ENCODE data around the gene CNOT3.

CNOT3 gene

DNA sequence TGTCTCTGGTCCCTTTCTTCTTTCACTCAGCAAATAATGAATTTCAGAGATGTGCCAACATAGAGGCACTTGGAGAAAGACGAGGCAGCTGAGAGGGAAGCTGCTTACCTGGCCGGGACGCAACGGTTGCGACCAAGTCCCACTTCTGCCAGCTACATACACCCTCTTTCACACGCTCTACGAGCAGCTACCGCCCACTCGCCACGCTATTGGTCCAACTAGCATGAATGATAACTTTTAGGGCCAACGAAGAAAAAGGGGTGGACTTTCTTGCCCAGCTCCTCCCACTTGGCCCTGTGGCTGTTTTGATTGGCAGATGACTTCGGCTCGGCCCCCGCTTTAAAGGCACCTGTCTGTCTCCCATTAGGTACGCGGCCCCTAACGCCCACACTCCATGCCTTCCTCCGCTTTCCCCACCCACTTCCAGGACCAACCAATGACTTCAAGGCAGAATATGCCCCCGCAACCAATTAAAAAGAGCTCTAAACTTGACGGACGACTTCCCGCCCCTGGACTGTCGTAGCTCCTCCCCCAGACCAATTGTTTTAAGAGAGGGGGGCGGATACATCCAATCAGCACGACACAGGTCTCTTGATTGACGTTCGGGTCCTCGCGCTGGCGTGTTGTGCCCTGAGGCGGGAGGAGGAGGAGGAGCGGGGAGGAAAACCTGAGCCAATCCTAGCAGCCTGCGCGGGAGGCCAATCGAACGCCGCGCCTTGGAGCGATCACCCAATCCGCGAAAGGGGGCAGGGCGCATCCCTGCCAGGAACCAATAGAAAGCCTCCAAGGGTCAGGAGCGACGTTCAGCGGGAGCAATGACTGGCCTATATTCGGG lies 481 bp upstream of the CNOT3 start:
- peak overlapping the region; percentile 96 for H3K27ac ChIP-seq (ENCODE audit: low read depth, low read length, severe bottlenecking)
- no peaks in the 10 kb centered on the region for H3K9me3 ChIP-seq (ENCODE audit: control insufficient read depth, low read length)
- 0% methylated on average over 33 to 36 of the region's 46 CpGs for WGBS, 2 experiments (ENCODE audit: insufficient coverage in 2 of 2)
- H3K4me1 ChIP-seq (ENCODE audit: control insufficient read depth, insufficient read depth, low read length, poor library complexity, severe bottlenecking), result peaks cover 24% of the 10 kb centered on the region
- peaks cover 35% of the 10 kb centered on the region for H3K36me3 ChIP-seq (ENCODE audit: control insufficient read depth, insufficient read depth, low read length)
- peak overlapping the region; percentile 87 for H3K4me3 ChIP-seq (ENCODE audit: extremely low read depth, insufficient read depth, low read length, poor library complexity, severe bottlenecking)

DNA sequence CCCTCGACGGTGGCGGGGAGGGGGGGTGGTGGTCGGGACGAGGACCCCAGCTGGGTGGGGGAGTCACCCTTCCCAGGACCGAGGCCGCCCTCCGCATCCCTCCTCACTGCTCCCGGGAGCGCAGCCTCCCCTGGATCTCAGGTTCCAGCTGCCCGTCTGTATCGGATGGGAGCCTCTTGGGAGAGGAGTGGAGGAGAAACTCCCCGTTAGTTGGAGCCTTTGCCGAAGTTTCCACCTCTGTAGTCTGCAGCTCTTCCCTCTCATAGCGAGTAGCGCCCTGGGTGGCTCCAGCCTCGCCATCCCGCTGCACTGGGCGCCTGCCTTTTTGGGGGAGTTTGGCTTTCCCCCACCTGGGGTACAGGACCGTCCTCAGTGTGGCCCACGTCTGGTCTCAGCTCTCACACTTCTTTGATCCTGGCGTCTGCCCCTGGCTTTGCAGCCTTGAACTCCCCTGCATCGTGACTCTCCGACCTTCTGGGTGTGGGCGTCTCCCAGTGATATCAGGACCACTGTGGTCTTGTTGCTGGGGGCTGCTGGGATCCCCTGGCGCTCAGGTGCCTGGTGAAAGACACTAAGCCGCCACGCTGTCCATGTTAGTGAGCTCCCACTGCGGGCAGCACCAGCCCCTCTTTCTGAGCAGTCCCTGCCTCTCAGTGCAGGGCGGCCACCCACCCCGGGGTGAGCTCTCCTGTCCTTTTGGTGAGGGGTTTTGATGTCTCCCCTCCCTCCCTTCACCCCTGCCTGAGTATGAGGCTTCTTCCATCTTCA lies 1.1 kb downstream of the CNOT3 start:
- H3K36me3 ChIP-seq (ENCODE audit: control insufficient read depth, insufficient read depth, low read length), result peaks cover 46% of the 10 kb centered on the region
- WGBS, 2 experiments (ENCODE audit: insufficient coverage in 2 of 2), result 35 to 61% methylated on average over 15 of the region's 31 CpGs

DNA sequence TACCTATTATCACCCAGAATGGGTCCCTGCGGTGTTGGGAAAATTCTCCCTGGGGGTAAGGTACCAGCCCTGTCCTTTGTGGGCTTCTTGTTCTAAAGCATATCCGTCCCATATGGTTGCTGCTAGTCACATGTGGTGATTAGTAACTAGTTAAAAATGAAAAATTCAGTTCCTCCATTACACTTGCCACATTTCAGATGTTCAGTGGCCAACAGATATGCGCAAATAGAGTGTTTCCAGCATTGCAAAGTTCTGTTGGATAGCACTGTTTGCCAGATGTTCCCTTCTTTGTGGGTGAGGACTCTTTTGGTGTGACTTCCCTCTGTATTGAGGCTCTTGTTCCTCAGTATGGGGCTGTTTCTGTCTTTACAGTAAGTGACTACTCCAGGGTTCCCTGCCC lies 3.8 kb downstream of the CNOT3 start:
- peaks cover 21% of the 10 kb centered on the region for H3K4me1 ChIP-seq (ENCODE audit: control insufficient read depth, insufficient read depth, low read length, poor library complexity, severe bottlenecking)
- 100% methylated on average over 1 of the region's 3 CpGs; no CpG with 5 or more reads in 1 of the 2 experiments for WGBS, 2 experiments (ENCODE audit: insufficient coverage in 2 of 2)
- H3K9me3 ChIP-seq (ENCODE audit: control insufficient read depth, low read length), result no peaks in the 10 kb centered on the region
- H3K4me3 ChIP-seq (ENCODE audit: extremely low read depth, insufficient read depth, low read length, poor library complexity, severe bottlenecking), result no peak overlapping the region
- peaks cover 73% of the 10 kb centered on the region for H3K36me3 ChIP-seq (ENCODE audit: control insufficient read depth, insufficient read depth, low read length)
- no peak overlapping the region for H3K27ac ChIP-seq (ENCODE audit: low read depth, low read length, severe bottlenecking)

More for the DNA sequence above, 1.1 kb downstream of the CNOT3 start:
- Histone ChIP-seq H3K4me1 (ENCODE audit: control insufficient read depth, insufficient read depth, low read length, poor library complexity, severe bottlenecking) (peaks cover 25% of the 10 kb centered on the region), H3K4me3 (ENCODE audit: extremely low read depth, insufficient read depth, low read length, poor library complexity, severe bottlenecking) (peak overlapping the region; percentile 87), H3K27ac (ENCODE audit: low read depth, low read length, severe bottlenecking) (no peak overlapping the region), H3K9me3 (ENCODE audit: control insufficient read depth, low read length) (no peaks in the 10 kb centered on the region)

DNA sequence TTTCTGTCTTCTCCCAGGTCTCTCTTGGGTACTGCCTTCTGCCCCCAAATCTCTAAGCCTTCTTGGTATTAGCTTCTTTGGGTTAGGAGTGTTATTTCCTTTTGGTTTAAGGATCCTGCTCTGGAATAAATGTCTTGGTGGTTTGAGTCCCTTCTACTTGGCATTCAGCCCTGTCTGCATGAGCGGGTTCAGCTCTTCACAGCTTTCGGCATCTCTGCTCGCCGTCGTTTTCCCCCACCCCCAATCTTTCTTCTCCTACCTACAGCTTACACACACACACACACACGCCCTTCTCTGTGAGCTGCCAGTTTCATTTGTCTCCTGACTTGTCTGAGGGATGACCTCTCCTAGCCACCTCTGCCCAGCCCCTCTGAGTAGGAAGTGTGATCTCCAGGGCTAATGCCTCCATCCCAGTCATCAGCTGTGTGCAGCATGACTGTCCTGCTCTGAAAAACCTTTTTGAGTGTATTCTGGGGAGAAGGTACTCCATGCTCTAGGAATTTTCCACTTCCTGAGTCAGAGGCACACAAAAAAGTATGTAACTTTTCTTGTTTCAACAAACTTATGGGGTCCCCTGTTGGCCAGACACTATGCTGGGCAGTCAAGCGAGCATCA lies 4.7 kb downstream of the CNOT3 start:
- 96% methylated on average over 4 of the region's 7 CpGs; no CpG with 5 or more reads in 1 of the 2 experiments for WGBS, 2 experiments (ENCODE audit: insufficient coverage in 2 of 2)
- no peak overlapping the region for H3K27ac ChIP-seq (ENCODE audit: low read depth, low read length, severe bottlenecking)
- H3K36me3 ChIP-seq (ENCODE audit: control insufficient read depth, insufficient read depth, low read length), result peaks cover 82% of the 10 kb centered on the region
- no peaks in the 10 kb centered on the region for H3K9me3 ChIP-seq (ENCODE audit: control insufficient read depth, low read length)
- peaks cover 21% of the 10 kb centered on the region for H3K4me1 ChIP-seq (ENCODE audit: control insufficient read depth, insufficient read depth, low read length, poor library complexity, severe bottlenecking)
- no peak overlapping the region for H3K4me3 ChIP-seq (ENCODE audit: extremely low read depth, insufficient read depth, low read length, poor library complexity, severe bottlenecking)

DNA sequence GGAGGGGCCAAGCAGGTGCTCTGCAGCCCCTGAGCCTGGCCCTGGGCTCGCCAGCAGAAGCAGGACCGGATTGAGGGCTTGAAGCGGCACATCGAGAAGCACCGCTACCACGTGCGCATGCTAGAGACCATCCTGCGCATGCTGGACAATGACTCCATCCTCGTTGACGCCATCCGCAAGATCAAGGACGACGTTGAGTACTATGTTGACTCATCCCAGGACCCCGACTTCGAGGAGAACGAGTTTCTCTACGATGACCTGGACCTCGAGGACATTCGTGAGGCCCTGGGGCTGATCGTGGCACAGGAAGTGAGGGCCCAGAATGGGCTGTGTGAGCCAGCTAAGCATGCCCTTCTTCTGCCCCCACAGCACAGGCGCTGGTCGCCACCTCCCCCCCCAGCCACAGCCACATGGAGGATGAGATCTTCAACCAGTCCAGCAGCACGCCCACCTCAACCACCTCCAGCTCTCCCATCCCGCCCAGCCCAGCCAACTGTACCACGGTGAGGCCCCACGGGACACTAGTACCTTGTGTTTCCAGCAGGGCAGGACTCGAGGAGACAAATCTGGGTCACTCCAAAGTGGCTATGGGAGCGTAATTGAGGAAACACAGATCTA lies 8.1 kb downstream of the CNOT3 start:
- Histone ChIP-seq H3K4me1 (ENCODE audit: control insufficient read depth, insufficient read depth, low read length, poor library complexity, severe bottlenecking) (peaks cover 10% of the 10 kb centered on the region), H3K4me3 (ENCODE audit: extremely low read depth, insufficient read depth, low read length, poor library complexity, severe bottlenecking) (no peak overlapping the region), H3K36me3 (ENCODE audit: control insufficient read depth, insufficient read depth, low read length) (peaks cover 100% of the 10 kb centered on the region), H3K9me3 (ENCODE audit: control insufficient read depth, low read length) (no peaks in the 10 kb centered on the region), H3K27ac (ENCODE audit: low read depth, low read length, severe bottlenecking) (no peak overlapping the region)
- WGBS, 2 experiments (ENCODE audit: insufficient coverage in 2 of 2), result 97 to 98% methylated on average over 24 to 25 of the region's 28 CpGs

DNA sequence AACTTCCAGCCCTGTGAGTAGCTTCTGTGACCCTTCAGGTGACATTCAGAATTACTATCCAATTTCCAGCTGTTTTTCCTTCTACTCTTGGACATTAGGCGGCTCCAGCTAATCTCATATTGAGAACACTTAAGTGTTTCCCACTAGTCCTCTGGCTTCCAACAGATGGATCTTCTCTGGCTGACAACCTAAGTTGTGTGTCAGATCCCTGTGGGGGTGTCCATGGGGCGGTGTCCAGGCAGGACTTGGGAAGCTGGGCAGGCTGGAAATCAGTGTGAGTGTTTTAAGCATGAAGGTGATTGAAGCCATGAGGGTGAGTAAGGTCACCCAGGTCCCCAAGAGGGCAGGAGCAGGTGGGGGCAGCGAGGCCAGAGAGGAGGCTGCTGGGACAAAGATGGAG lies 10.1 kb downstream of the CNOT3 start:
- H3K4me1 ChIP-seq (ENCODE audit: control insufficient read depth, insufficient read depth, low read length, poor library complexity, severe bottlenecking), result no peaks in the 10 kb centered on the region
- H3K36me3 ChIP-seq (ENCODE audit: control insufficient read depth, insufficient read depth, low read length), result peaks cover 100% of the 10 kb centered on the region
- H3K27ac ChIP-seq (ENCODE audit: low read depth, low read length, severe bottlenecking), result no peak overlapping the region
- H3K4me3 ChIP-seq (ENCODE audit: extremely low read depth, insufficient read depth, low read length, poor library complexity, severe bottlenecking), result no peak overlapping the region
- 92 to 100% methylated on average over 2 of the region's 3 CpGs for WGBS, 2 experiments (ENCODE audit: insufficient coverage in 2 of 2)
- H3K9me3 ChIP-seq (ENCODE audit: control insufficient read depth, low read length), result no peaks in the 10 kb centered on the region

DNA sequence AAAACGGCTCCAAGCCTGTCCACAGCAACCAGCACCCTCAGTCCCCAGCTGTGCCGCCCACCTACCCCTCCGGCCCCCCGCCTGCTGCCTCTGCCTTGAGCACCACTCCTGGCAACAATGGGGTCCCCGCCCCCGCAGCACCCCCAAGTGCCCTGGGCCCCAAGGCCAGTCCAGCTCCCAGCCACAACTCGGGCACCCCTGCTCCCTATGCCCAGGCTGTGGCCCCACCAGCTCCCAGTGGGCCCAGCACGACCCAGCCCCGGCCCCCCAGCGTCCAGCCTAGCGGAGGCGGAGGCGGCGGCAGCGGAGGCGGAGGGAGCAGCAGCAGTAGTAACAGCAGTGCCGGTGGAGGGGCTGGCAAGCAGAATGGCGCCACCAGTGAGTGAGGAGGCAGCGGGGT lies 10.6 kb downstream of the CNOT3 start:
- H3K4me3 ChIP-seq (ENCODE audit: extremely low read depth, insufficient read depth, low read length, poor library complexity, severe bottlenecking), result no peak overlapping the region
- 94 to 98% methylated on average over 12 to 13 of the region's 19 CpGs for WGBS, 2 experiments (ENCODE audit: insufficient coverage in 2 of 2)
- H3K36me3 ChIP-seq (ENCODE audit: control insufficient read depth, insufficient read depth, low read length), result peaks cover 100% of the 10 kb centered on the region
- H3K27ac ChIP-seq (ENCODE audit: low read depth, low read length, severe bottlenecking), result no peak overlapping the region
- H3K4me1 ChIP-seq (ENCODE audit: control insufficient read depth, insufficient read depth, low read length, poor library complexity, severe bottlenecking), result peaks cover 2% of the 10 kb centered on the region
- no peaks in the 10 kb centered on the region for H3K9me3 ChIP-seq (ENCODE audit: control insufficient read depth, low read length)

DNA sequence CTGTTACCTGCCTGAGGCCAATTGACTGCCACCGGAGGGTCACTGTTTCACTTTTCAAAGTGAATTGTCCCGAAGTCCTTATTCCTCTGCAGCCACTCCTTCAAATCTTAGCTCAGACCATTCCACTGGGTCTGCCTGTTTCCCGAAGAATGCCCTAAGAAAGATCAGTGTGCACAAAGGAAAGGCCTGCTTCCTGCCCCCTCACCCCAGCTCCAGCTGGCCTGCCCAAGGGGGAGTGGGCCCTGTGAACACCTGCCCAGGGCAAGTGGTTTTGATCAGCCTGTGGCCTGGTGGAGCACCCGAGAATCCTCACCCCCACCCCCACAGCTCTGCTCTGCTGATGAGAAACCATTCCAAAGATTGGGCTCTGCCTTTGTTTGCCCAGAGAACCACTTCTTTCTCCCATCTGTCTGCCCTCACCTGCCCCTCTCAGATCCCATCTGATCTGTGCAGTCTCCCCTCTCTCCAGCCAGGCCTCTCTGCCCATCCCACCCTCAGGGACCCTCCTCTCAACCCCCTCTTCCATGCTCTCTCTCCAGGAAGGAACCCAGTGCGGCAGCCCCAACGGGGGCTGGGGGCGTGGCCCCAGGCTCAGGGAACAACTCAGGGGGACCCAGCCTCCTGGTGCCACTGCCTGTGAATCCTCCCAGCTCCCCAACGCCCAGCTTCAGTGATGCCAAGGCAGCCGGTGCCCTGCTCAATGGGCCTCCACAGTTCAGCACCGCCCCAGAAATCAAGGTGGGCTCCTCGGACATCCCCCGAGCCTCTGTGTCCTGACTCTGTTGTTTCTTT lies 11.7 kb downstream of the CNOT3 start:
- H3K9me3 ChIP-seq (ENCODE audit: control insufficient read depth, low read length), result no peaks in the 10 kb centered on the region
- peaks cover 100% of the 10 kb centered on the region for H3K36me3 ChIP-seq (ENCODE audit: control insufficient read depth, insufficient read depth, low read length)
- H3K4me1 ChIP-seq (ENCODE audit: control insufficient read depth, insufficient read depth, low read length, poor library complexity, severe bottlenecking), result peaks cover 4% of the 10 kb centered on the region
- 89 to 91% methylated on average over 10 to 12 of the region's 12 CpGs for WGBS, 2 experiments (ENCODE audit: insufficient coverage in 2 of 2)
- H3K27ac ChIP-seq (ENCODE audit: low read depth, low read length, severe bottlenecking), result no peak overlapping the region
- H3K4me3 ChIP-seq (ENCODE audit: extremely low read depth, insufficient read depth, low read length, poor library complexity, severe bottlenecking), result no peak overlapping the region

DNA sequence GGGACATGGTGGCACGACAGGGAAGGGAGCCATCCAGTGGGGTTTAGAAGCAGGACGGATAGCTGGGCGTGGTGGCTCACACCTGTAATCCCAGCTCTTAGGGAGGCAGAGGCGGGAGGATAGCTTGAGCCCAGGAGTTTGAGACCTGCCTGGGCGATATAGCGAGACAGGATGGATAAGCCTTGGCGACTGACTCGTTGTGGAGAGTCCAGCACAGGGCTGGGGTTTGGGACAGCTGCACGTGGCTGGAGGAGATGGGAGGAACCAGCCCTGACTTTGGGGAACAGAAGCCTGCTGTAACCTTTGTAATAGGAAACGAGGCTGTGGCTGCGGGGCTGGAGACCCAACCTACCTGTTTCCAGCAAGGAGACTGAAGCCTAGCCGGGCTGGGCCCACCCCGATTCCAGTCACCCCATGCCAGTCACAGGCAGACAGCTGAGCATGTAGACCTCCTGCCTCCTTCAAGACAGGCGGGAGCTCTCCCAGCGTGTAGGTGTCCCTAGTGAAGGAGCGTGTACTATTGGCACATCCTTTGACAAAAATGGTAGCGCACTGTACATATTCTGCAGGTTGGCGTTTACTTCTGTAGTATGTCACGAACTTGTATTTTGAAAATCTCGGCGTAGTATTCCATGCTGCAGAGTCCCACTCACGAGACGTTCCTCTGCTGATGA lies 13.9 kb downstream of the CNOT3 start:
- H3K9me3 ChIP-seq (ENCODE audit: control insufficient read depth, low read length), result no peaks in the 10 kb centered on the region
- H3K27ac ChIP-seq (ENCODE audit: low read depth, low read length, severe bottlenecking), result no peak overlapping the region
- peaks cover 4% of the 10 kb centered on the region for H3K4me1 ChIP-seq (ENCODE audit: control insufficient read depth, insufficient read depth, low read length, poor library complexity, severe bottlenecking)
- H3K4me3 ChIP-seq (ENCODE audit: extremely low read depth, insufficient read depth, low read length, poor library complexity, severe bottlenecking), result no peak overlapping the region
- 94 to 98% methylated on average over 20 to 23 of the region's 23 CpGs for WGBS, 2 experiments (ENCODE audit: insufficient coverage in 2 of 2)
- peaks cover 100% of the 10 kb centered on the region for H3K36me3 ChIP-seq (ENCODE audit: control insufficient read depth, insufficient read depth, low read length)

All from mesodermal cell (in vitro differentiated cells).